ENCODE results near the gene SERPIND1. TPM values are rescaled to one million over a fixed set of nuclear protein-coding genes. Genes with fewer than 3 reads are reported as not detected.
A peak's percentile ranks its signal among the peaks of the same experiment; 100 is the strongest.

SERPIND1 gene
- polyA plus RNA-seq, 3 donors = not detected

DNA sequence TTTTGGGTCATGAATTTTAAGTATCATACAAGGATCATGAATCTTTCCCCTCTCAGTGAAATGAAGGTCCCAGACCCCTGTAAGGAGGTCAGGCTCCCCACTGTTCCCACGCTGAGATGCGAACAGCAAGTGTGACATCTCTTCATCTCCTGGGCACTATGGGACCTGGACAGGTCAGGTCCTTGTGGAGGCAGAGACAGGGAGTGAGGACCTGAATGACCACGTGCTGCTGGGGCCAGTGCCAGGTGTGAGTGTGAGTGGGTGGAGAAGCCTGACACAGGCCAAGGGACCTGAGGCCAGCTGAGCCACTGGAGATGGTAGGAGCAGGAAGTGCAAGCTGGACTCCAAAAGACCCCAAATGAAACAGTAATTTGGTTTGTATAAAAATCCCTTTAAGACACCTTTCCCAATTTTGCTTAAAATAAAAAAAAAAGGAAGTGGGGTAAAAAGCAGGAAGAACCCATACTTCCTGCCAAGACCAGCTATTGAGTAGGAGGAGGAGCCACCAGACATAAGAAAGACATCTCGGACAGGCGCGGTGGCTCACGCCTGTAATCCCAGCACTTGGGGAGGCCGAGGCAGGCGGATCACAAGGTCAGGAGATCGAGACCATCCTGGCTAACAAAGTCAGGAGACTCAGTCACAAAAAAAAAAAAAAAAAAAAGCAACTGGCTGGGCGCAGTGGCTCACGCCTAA, 35.4 kb upstream of the SERPIND1 start:
- WGBS (ENCODE audit: insufficient coverage) = 9% methylated on average over 7 of the region's 12 CpGs
- intact Hi-C loops (cut with micrococcal nuclease) = no loop called here
- H3K36me3 Mint-ChIP-seq = peaks cover 45 to 50% of the 10 kb centered on the region in 2 donors
- Histone ChIP-seq H2AFZ (ENCODE audit: insufficient read depth, low read depth, low read length, poor library complexity, severe bottlenecking) (no peak overlapping the region), H3K27ac (ENCODE audit: low read depth in 1 of 2, low read length in 2 of 2) (peak overlapping the region; percentile 36 to 53), H3K27me3 (ENCODE audit: control insufficient read depth in 2 of 2, insufficient read depth in 2 of 2, low read length in 2 of 2) (no peaks in the 10 kb centered on the region), H4K20me1 (ENCODE audit: insufficient read depth, low read length) (no peaks in the 10 kb centered on the region), H3K4me2 (replicated peaks; ENCODE audit: extremely low read depth, low read length, poor library complexity, severe bottlenecking) (peak overlapping the region; percentile 33), H3K36me3 (replicated peaks in 1 of 2; ENCODE audit: control insufficient read depth in 1 of 2, insufficient read depth in 2 of 2, low read length in 2 of 2) (peaks cover 26 to 34% of the 10 kb centered on the region in 2 donors), H3K9ac (ENCODE audit: insufficient read depth, low read length, poor library complexity, severe bottlenecking) (no peak overlapping the region), H3K9me3 (replicated peaks in 1 of 2; ENCODE audit: control insufficient read depth in 1 of 2, insufficient read depth in 1 of 2, low read length in 2 of 2) (peaks cover 0 to 3% of the 10 kb centered on the region in 2 donors), H3K4me3 (replicated peaks in 1 of 3; ENCODE audit: low read depth in 2 of 3, low read length in 3 of 3) (no peak overlapping the region), H3K79me2 (ENCODE audit: insufficient read depth, low read length) (no peaks in the 10 kb centered on the region), H3K4me1 (ENCODE audit: control insufficient read depth in 1 of 2, insufficient read depth in 2 of 2, low read length in 2 of 2) (peaks cover 12 to 13% of the 10 kb centered on the region in 2 donors)
- peak overlapping the region; percentile 61 to 92 (median 84) for H3K27ac Mint-ChIP-seq
- DNase-seq = peak; percentile 30 to 62 (median 55)
- H3K4me3 Mint-ChIP-seq = peak overlapping the region; percentile 54 to 73
- H3K4me1 Mint-ChIP-seq = peaks cover 22% of the 10 kb centered on the region
- H3K27me3 Mint-ChIP-seq (ENCODE audit: low read depth in 3 of 3) = peaks cover 0 to 1% (median 0%) of the 10 kb centered on the region in 3 donors
- H3K9me3 Mint-ChIP-seq = peaks cover 1 to 13% (median 6%) of the 10 kb centered on the region in 7 donors
- no peak for TF ChIP-seq CTCF (IDR thresholded peaks at IDR 0.05)

GRCh38 chr22:20740222-20740951, 33.5 kb upstream of the SERPIND1 start:
- no peak overlapping the region for H3K4me3 Mint-ChIP-seq
- intact Hi-C loops (cut with micrococcal nuclease) = no loop called here
- Histone ChIP-seq H3K79me2 (ENCODE audit: insufficient read depth, low read length) (no peaks in the 10 kb centered on the region), H3K4me1 (ENCODE audit: control insufficient read depth in 1 of 2, insufficient read depth in 2 of 2, low read length in 2 of 2) (peaks cover 12 to 13% of the 10 kb centered on the region in 2 donors), H3K4me3 (replicated peaks in 1 of 3; ENCODE audit: low read depth in 2 of 3, low read length in 3 of 3) (no peak overlapping the region), H4K20me1 (ENCODE audit: insufficient read depth, low read length) (no peaks in the 10 kb centered on the region), H3K27ac (ENCODE audit: low read depth in 1 of 2, low read length in 2 of 2) (no peak overlapping the region), H3K9ac (ENCODE audit: insufficient read depth, low read length, poor library complexity, severe bottlenecking) (no peak overlapping the region), H3K36me3 (replicated peaks in 1 of 2; ENCODE audit: control insufficient read depth in 1 of 2, insufficient read depth in 2 of 2, low read length in 2 of 2) (peaks cover 41 to 52% of the 10 kb centered on the region in 2 donors), H2AFZ (ENCODE audit: insufficient read depth, low read depth, low read length, poor library complexity, severe bottlenecking) (no peak overlapping the region), H3K4me2 (replicated peaks; ENCODE audit: extremely low read depth, low read length, poor library complexity, severe bottlenecking) (no peak overlapping the region), H3K9me3 (replicated peaks in 1 of 2; ENCODE audit: control insufficient read depth in 1 of 2, insufficient read depth in 1 of 2, low read length in 2 of 2) (peaks cover 0 to 3% of the 10 kb centered on the region in 2 donors), H3K27me3 (ENCODE audit: control insufficient read depth in 2 of 2, insufficient read depth in 2 of 2, low read length in 2 of 2) (no peaks in the 10 kb centered on the region)
- peaks cover 1 to 13% (median 6%) of the 10 kb centered on the region in 7 donors for H3K9me3 Mint-ChIP-seq
- no peak for TF ChIP-seq CTCF (IDR thresholded peaks at IDR 0.05)
- H3K36me3 Mint-ChIP-seq = peaks cover 58 to 66% of the 10 kb centered on the region in 2 donors
- no peak overlapping the region for H3K27ac Mint-ChIP-seq
- H3K4me1 Mint-ChIP-seq = peaks cover 20% of the 10 kb centered on the region
- DNase-seq = no peak
- no CpG with 5 or more reads among the region's 2 CpGs for WGBS (ENCODE audit: insufficient coverage)
- peaks cover 0 to 1% (median 0%) of the 10 kb centered on the region in 3 donors for H3K27me3 Mint-ChIP-seq (ENCODE audit: low read depth in 3 of 3)

Measured in CD14-positive monocyte (primary cell).